Testis (tissue), 3 donors: Measurements from ENCODE around the gene NPHP1. TPM values are rescaled to one million over a fixed set of nuclear protein-coding genes. Genes with fewer than 3 reads are reported as not detected.
A peak's percentile ranks its signal among the peaks of the same experiment; 100 is the strongest.

Experiments
- DNase-seq: peaks from one replicate; pipeline ENCODE4 v3.0.0-alpha.2; 2019
- H3K27ac ChIP-seq, 2 donors: fragments of 200-600 bp; sonication (generic); one replicate each; pipeline ENCODE4 v1.5.1; 2019
- H3K27me3 ChIP-seq: fragments of 200-600 bp; sonication (generic); one replicate; pipeline ENCODE4 v1.5.1; 2019
- H3K36me3 ChIP-seq: fragments of 200-600 bp; sonication (generic); one replicate; pipeline ENCODE4 v1.5.1; 2017; ENCODE audit warnings: low read depth; ENCODE audit errors: missing control alignments
- H3K4me1 ChIP-seq: fragments of 200-600 bp; sonication (generic); one replicate; pipeline ENCODE4 v1.5.1; 2019
- H3K4me3 ChIP-seq, 2 donors: fragments of 200-600 bp; sonication (generic); one replicate each; pipeline ENCODE4 v1.5.1; 2017 to 2019
- H3K9me3 ChIP-seq: fragments of 200-600 bp; sonication (generic); one replicate; pipeline ENCODE4 v1.5.1; 2017
- CTCF ChIP-seq, 3 experiments: fragments of 450-650 bp in 2 of 3; fragments of 200-600 bp in 1 of 3; sonication (generic) in 1 of 3; IDR thresholded peaks; one replicate each; pipeline ENCODE4 v1.5.1; 2016 to 2019; ENCODE audit warnings: antibody characterized with exemption in 3 of 3, mild to moderate bottlenecking in 2 of 3, moderate library complexity in 1 of 3
- POLR2A ChIP-seq: fragments of 450-650 bp; IDR thresholded peaks from one replicate; pipeline ENCODE4 v1.6.1; 2017; ENCODE audit warnings: antibody characterized with exemption, mild to moderate bottlenecking, moderate library complexity
- whole genome bisulfite sequencing, 2 donors: methylation state at CpG; one replicate each; pipeline ENCODE4 v1.1.5; 2018; 5-methylcytosine and 5-hydroxymethylcytosine counted together
- intact Hi-C: fragments of 100-400 bp; cut with DNase I; formaldehyde crosslinking; loops from one replicate; pipeline ENCODE4 v1.15.1; 2023; ENCODE audit warnings: low total_unique reads
- polyA plus RNA-seq: library from polyadenylated mRNA; stranded (reverse); fragments of 350-450 nt; fragmentation: Illumina TruSeq; extraction: RNeasy Lipid Tissue Mini Kit (QIAGEN cat#74804); gene quantifications from one replicate; pipeline ENCODE4 v1.2.3, GENCODE V29; 2014; ENCODE audit warnings: low read depth, low replicate concordance; ENCODE audit not compliant: insufficient read depth
- total RNA-seq, 2 donors: library from RNA; depleted of rRNA; stranded (reverse); fragments of >200 nt; gene quantifications; one replicate each; pipeline ENCODE4 v1.2.3, GENCODE V29; 2016

The NPHP1 gene
- total and polyA plus RNA-seq, 3 donors from 2014 or later = 19.7 to 56.5 (median 24.5) TPM

- Histone ChIP-seq H3K36me3 (no peaks in the 10 kb centered on the region), H3K27ac (no peak overlapping the region), H3K4me3 (no peak overlapping the region), H3K4me1 (no peaks in the 10 kb centered on the region), H3K27me3 (no peaks in the 10 kb centered on the region), H3K9me3 (no peaks in the 10 kb centered on the region)
- 94 to 95% methylated on average over 3 of the region's 3 CpGs for WGBS, 2 donors
- intact Hi-C loops = no loop called here
- TF ChIP-seq POLR2A (no peak), CTCF (IDR thresholded peaks at IDR 0.05) (no peak)
- DNase-seq = no peak
These were observed 83.2 kb downstream of the NPHP1 start for GRCh38 chr2:110121592-110121991.

GRCh38 chr2:110121052-110121334 is 83.8 kb downstream of the NPHP1 start:
- intact Hi-C loops = no loop called here
- Histone ChIP-seq H3K27ac (no peak overlapping the region), H3K36me3 (no peaks in the 10 kb centered on the region), H3K27me3 (no peaks in the 10 kb centered on the region), H3K4me1 (no peaks in the 10 kb centered on the region), H3K4me3 (no peak overlapping the region), H3K9me3 (no peaks in the 10 kb centered on the region)
- TF ChIP-seq CTCF (IDR thresholded peaks at IDR 0.05) (no peak), POLR2A (no peak)
- DNase-seq = no peak
- WGBS, 2 donors = 77 to 89% methylated on average over 2 of the region's 2 CpGs

- no peak for TF ChIP-seq POLR2A
- TF ChIP-seq CTCF (IDR thresholded peaks at IDR 0.05) = no peak
- DNase-seq = no peak
- 70 to 76% methylated on average over 10 to 11 of the region's 11 CpGs for WGBS, 2 donors
- H3K4me1 ChIP-seq = no peaks in the 10 kb centered on the region
- no peaks in the 10 kb centered on the region for H3K27me3 ChIP-seq
- no peaks in the 10 kb centered on the region for H3K9me3 ChIP-seq
- no peak overlapping the region for H3K27ac ChIP-seq
- no peak overlapping the region for H3K4me3 ChIP-seq
- intact Hi-C loops = no loop called here
- no peaks in the 10 kb centered on the region for H3K36me3 ChIP-seq
These were observed 84.4 kb downstream of the NPHP1 start for GRCh38 chr2:110120171-110121051.

GRCh38 chr2:110116033-110116710 is 88.6 kb downstream of the NPHP1 start:
- Histone ChIP-seq H3K27ac (no peak overlapping the region), H3K9me3 (no peaks in the 10 kb centered on the region), H3K4me3 (peak overlapping the region in 1 of 2 donors; percentile 29), H3K36me3 (no peaks in the 10 kb centered on the region), H3K27me3 (no peaks in the 10 kb centered on the region), H3K4me1 (no peaks in the 10 kb centered on the region)
- TF ChIP-seq CTCF (IDR thresholded peaks at IDR 0.05) = peak in 2 of 3 experiments; percentile 7 to 27
- TF ChIP-seq POLR2A = no peak
- intact Hi-C loops = no loop called here
- 0 to 18% methylated on average over 1 to 8 of the region's 8 CpGs for WGBS, 2 donors
- peak; percentile 55 for DNase-seq
